ENCODE data around the gene GEMIN7. TPM values are rescaled to one million over a fixed set of nuclear protein-coding genes. Genes with fewer than 3 reads are reported as not detected.

The GEMIN7 gene
- polyA plus RNA-seq, 1 donor (not counting 4 experiments of a cell fraction or from before 2014, with no cell fraction given): 23.7 TPM

- H4K20me1 ChIP-seq (ENCODE audit: control insufficient read depth, extremely low read depth, insufficient read depth, low read length): peaks cover 6% of the 10 kb centered on the region
- no peak overlapping the region for H3K4me2 ChIP-seq (ENCODE audit: control insufficient read depth, extremely low read depth, insufficient read depth, low read depth, low read length)
Measured at GRCh38 chr19:45130236-45130635, 51.2 kb downstream of the GEMIN7 start.

GRCh38 chr19:45130888-45131615 is 52.0 kb downstream of the GEMIN7 start:
- dilution Hi-C loops (cut with MboI; ENCODE audit: extremely low pct_ligation_motif_present, low sequenced_read_pairs): no loop called here
- H3K4me2 ChIP-seq (ENCODE audit: control insufficient read depth, extremely low read depth, insufficient read depth, low read depth, low read length): no peak overlapping the region

More at GRCh38 chr19:45130236-45130635, 51.2 kb downstream of the GEMIN7 start:
- no peak overlapping the region for H3K4me3 ChIP-seq (ENCODE audit: control insufficient read depth in 2 of 3, extremely low read depth in 1 of 3, insufficient read depth in 2 of 3, low read depth in 1 of 3, low read length in 3 of 3)
- no peak overlapping the region for H3K9ac ChIP-seq (ENCODE audit: control insufficient read depth, extremely low read depth, insufficient read depth, low read length)
- peaks cover 2% of the 10 kb centered on the region for H3K4me1 ChIP-seq (ENCODE audit: control insufficient read depth, extremely low read depth, insufficient read depth, low read length)
- DNase-seq (ENCODE audit: low read depth, low spot score) (no peak), FAIRE-seq (no peak)
- peaks cover 0 to 8% of the 10 kb centered on the region in 2 experiments for H3K36me3 ChIP-seq (ENCODE audit: control insufficient read depth in 2 of 2, extremely low read depth in 1 of 2, insufficient read depth in 2 of 2, low read length in 2 of 2)
- no peak for TF ChIP-seq EZH2 (IDR thresholded peaks at IDR 0.05; ENCODE audit: low read length)
- TF ChIP-seq, protein P1, sequence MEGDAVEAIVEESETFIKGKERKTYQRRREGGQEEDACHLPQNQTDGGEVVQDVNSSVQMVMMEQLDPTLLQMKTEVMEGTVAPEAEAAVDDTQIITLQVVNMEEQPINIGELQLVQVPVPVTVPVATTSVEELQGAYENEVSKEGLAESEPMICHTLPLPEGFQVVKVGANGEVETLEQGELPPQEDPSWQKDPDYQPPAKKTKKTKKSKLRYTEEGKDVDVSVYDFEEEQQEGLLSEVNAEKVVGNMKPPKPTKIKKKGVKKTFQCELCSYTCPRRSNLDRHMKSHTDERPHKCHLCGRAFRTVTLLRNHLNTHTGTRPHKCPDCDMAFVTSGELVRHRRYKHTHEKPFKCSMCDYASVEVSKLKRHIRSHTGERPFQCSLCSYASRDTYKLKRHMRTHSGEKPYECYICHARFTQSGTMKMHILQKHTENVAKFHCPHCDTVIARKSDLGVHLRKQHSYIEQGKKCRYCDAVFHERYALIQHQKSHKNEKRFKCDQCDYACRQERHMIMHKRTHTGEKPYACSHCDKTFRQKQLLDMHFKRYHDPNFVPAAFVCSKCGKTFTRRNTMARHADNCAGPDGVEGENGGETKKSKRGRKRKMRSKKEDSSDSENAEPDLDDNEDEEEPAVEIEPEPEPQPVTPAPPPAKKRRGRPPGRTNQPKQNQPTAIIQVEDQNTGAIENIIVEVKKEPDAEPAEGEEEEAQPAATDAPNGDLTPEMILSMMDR (optimal IDR thresholded peaks at IDR 0.05 in 1 of 3, IDR thresholded peaks at IDR 0.05 in 1 of 3, conservative IDR thresholded peaks at IDR 0.05 in 1 of 3; ENCODE audit: extremely low read depth in 1 of 3, insufficient read depth in 2 of 3, low read length in 3 of 3): no peak
- H3K9me3 ChIP-seq (ENCODE audit: control insufficient read depth, low read depth, low read length): no peaks in the 10 kb centered on the region
- H3K27me3 ChIP-seq (ENCODE audit: control insufficient read depth, extremely low read depth, insufficient read depth, low read length): no peaks in the 10 kb centered on the region
- peaks cover 46% of the 10 kb centered on the region for H3K79me2 ChIP-seq (ENCODE audit: control insufficient read depth, insufficient read depth, low read length)
- H2AFZ ChIP-seq (ENCODE audit: control insufficient read depth, low read length): no peak overlapping the region
- dilution Hi-C loops (cut with MboI; ENCODE audit: extremely low pct_ligation_motif_present, low sequenced_read_pairs): no loop called here
- H3K9me1 ChIP-seq (ENCODE audit: control insufficient read depth, extremely low read depth, insufficient read depth, low read length): no peaks in the 10 kb centered on the region
- no peak overlapping the region for H3K27ac ChIP-seq (ENCODE audit: control insufficient read depth, insufficient read depth, low read length)

More at GRCh38 chr19:45130888-45131615, 52.0 kb downstream of the GEMIN7 start:
- Histone ChIP-seq H4K20me1 (ENCODE audit: control insufficient read depth, extremely low read depth, insufficient read depth, low read length) (peaks cover 6% of the 10 kb centered on the region), H3K27ac (ENCODE audit: control insufficient read depth, insufficient read depth, low read length) (no peak overlapping the region), H2AFZ (ENCODE audit: control insufficient read depth, low read length) (no peak overlapping the region), H3K9me3 (ENCODE audit: control insufficient read depth, low read depth, low read length) (no peaks in the 10 kb centered on the region), H3K36me3 (ENCODE audit: control insufficient read depth in 2 of 2, extremely low read depth in 1 of 2, insufficient read depth in 2 of 2, low read length in 2 of 2) (peaks cover 0 to 10% of the 10 kb centered on the region in 2 experiments), H3K4me3 (ENCODE audit: control insufficient read depth in 2 of 3, extremely low read depth in 1 of 3, insufficient read depth in 2 of 3, low read depth in 1 of 3, low read length in 3 of 3) (no peak overlapping the region), H3K9me1 (ENCODE audit: control insufficient read depth, extremely low read depth, insufficient read depth, low read length) (no peaks in the 10 kb centered on the region), H3K79me2 (ENCODE audit: control insufficient read depth, insufficient read depth, low read length) (peaks cover 41% of the 10 kb centered on the region), H3K9ac (ENCODE audit: control insufficient read depth, extremely low read depth, insufficient read depth, low read length) (no peak overlapping the region), H3K27me3 (ENCODE audit: control insufficient read depth, extremely low read depth, insufficient read depth, low read length) (no peaks in the 10 kb centered on the region), H3K4me1 (ENCODE audit: control insufficient read depth, extremely low read depth, insufficient read depth, low read length) (peaks cover 2% of the 10 kb centered on the region)
- no peak for DNase-seq (ENCODE audit: low read depth, low spot score)
- no peak for TF ChIP-seq EZH2 (IDR thresholded peaks at IDR 0.05; ENCODE audit: low read length)
- TF ChIP-seq, protein P1 (optimal IDR thresholded peaks at IDR 0.05 in 1 of 3, IDR thresholded peaks at IDR 0.05 in 1 of 3, conservative IDR thresholded peaks at IDR 0.05 in 1 of 3; ENCODE audit: extremely low read depth in 1 of 3, insufficient read depth in 2 of 3, low read length in 3 of 3): peak in 2 of 3 experiments; percentile 51 to 53
- FAIRE-seq: no peak
